OCI-LY1 (cell line): ENCODE results near the gene ATM.
A peak's percentile ranks its signal among the peaks of the same experiment; 100 is the strongest.

ENCODE experiments used
- H2AFZ ChIP-seq: fragments of 200-600 bp; sonication (generic), shearing (Covaris generic); 2 replicates; pipeline ENCODE4 v1.6.0; 2014; ENCODE audit warnings: antibody characterized with exemption, mild to moderate bottlenecking, low read length
- H3F3A ChIP-seq: fragments of 200-600 bp; sonication (generic), shearing (Covaris generic); 2 replicates; pipeline ENCODE4 v1.6.0; 2014; ENCODE audit warnings: mild to moderate bottlenecking, antibody characterized with exemption, low read length, moderate library complexity; ENCODE audit not compliant: insufficient read depth
- H3K27ac ChIP-seq: fragments of 200-600 bp; sonication (generic); 2 replicates; pipeline ENCODE4 v1.5.1; 2014; ENCODE audit warnings: low read length, mixed run types, mild to moderate bottlenecking, low read depth; ENCODE audit not compliant: poor library complexity, severe bottlenecking
- H3K27me3 ChIP-seq: fragments of 200-600 bp; sonication (generic); 2 replicates; pipeline ENCODE4 v1.6.0; 2014; ENCODE audit warnings: antibody characterized with exemption, mild to moderate bottlenecking, low read length, moderate library complexity; ENCODE audit not compliant: insufficient read depth
- H3K36me3 ChIP-seq: fragments of 200-600 bp; sonication (generic); 2 replicates; pipeline ENCODE4 v1.6.1; 2014; ENCODE audit warnings: mild to moderate bottlenecking, antibody characterized with exemption, low read length, moderate library complexity, mixed read lengths; ENCODE audit not compliant: insufficient read depth
- H3K4me1 ChIP-seq: fragments of 200-600 bp; sonication (generic); 2 replicates; pipeline ENCODE4 v1.5.1; 2014; ENCODE audit warnings: mild to moderate bottlenecking, low read length, moderate library complexity; ENCODE audit not compliant: insufficient read depth, severe bottlenecking
- H3K4me2 ChIP-seq: fragments of 200-600 bp; sonication (generic), shearing (Covaris generic); 2 replicates; pipeline ENCODE4 v1.6.1; 2014; ENCODE audit warnings: low read length
- H3K4me3 ChIP-seq: fragments of 200-600 bp; sonication (generic); 2 replicates; pipeline ENCODE4 v1.5.1; 2014; ENCODE audit warnings: low read length, low read depth, mild to moderate bottlenecking, mixed read lengths; ENCODE audit not compliant: poor library complexity, severe bottlenecking
- H3K79me2 ChIP-seq: fragments of 200-600 bp; shearing (Covaris generic); 2 replicates; pipeline ENCODE4 v1.6.1; 2016; ENCODE audit warnings: mixed run types, low read length, mixed read lengths; ENCODE audit not compliant: insufficient read depth
- H3K9ac ChIP-seq: fragments of 200-600 bp; sonication (generic), shearing (Covaris generic); 2 replicates; pipeline ENCODE4 v1.6.1; 2014; ENCODE audit warnings: mild to moderate bottlenecking, low read length, mixed read lengths
- H3K9me2 ChIP-seq: fragments of 200-600 bp; sonication (generic), shearing (Covaris generic); 2 replicates; pipeline ENCODE4 v1.6.1; 2014; ENCODE audit warnings: low read depth, mild to moderate bottlenecking, low read length, mixed read lengths
- H3K9me3 ChIP-seq: fragments of 200-600 bp; shearing (Covaris generic); 2 replicates; pipeline ENCODE4 v1.6.1; 2014; ENCODE audit warnings: low read length, mixed read lengths
- H4K20me1 ChIP-seq: fragments of 200-600 bp; sonication (generic), shearing (Covaris generic); 2 replicates; pipeline ENCODE4 v1.6.0; 2016; ENCODE audit warnings: mild to moderate bottlenecking, low read length; ENCODE audit not compliant: insufficient read depth
- CTCF ChIP-seq: fragments of 200-600 bp; sonication (generic), shearing (Covaris generic); IDR thresholded peaks from 2 replicates; pipeline ENCODE4 v1.5.1; 2017; ENCODE audit warnings: mild to moderate bottlenecking, antibody characterized with exemption, low read length, moderate library complexity, mixed read lengths
- EZH2 ChIP-seq: fragments of 200-600 bp; sonication (generic), shearing (Covaris generic); IDR thresholded peaks from 2 replicates; pipeline ENCODE4 v1.8.0; 2017; ENCODE audit warnings: borderline replicate concordance, mixed run types, mild to moderate bottlenecking, antibody characterized with exemption, low read length, moderate library complexity, mixed read lengths

Gene ATM, protein sequence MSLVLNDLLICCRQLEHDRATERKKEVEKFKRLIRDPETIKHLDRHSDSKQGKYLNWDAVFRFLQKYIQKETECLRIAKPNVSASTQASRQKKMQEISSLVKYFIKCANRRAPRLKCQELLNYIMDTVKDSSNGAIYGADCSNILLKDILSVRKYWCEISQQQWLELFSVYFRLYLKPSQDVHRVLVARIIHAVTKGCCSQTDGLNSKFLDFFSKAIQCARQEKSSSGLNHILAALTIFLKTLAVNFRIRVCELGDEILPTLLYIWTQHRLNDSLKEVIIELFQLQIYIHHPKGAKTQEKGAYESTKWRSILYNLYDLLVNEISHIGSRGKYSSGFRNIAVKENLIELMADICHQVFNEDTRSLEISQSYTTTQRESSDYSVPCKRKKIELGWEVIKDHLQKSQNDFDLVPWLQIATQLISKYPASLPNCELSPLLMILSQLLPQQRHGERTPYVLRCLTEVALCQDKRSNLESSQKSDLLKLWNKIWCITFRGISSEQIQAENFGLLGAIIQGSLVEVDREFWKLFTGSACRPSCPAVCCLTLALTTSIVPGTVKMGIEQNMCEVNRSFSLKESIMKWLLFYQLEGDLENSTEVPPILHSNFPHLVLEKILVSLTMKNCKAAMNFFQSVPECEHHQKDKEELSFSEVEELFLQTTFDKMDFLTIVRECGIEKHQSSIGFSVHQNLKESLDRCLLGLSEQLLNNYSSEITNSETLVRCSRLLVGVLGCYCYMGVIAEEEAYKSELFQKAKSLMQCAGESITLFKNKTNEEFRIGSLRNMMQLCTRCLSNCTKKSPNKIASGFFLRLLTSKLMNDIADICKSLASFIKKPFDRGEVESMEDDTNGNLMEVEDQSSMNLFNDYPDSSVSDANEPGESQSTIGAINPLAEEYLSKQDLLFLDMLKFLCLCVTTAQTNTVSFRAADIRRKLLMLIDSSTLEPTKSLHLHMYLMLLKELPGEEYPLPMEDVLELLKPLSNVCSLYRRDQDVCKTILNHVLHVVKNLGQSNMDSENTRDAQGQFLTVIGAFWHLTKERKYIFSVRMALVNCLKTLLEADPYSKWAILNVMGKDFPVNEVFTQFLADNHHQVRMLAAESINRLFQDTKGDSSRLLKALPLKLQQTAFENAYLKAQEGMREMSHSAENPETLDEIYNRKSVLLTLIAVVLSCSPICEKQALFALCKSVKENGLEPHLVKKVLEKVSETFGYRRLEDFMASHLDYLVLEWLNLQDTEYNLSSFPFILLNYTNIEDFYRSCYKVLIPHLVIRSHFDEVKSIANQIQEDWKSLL (N-terminal part only)

GRCh38 chr11:108222574-108223347, at the start of gene ATM, which contains the start of gene NPAT:
ATM (plus strand) TSS chr11:108223067; CDS start chr11:108227625, 4,558 bp downstream.
NPAT (minus strand) TSS chr11:108222638; CDS start chr11:108222536, 102 bp downstream.
- peaks cover 44% of the 10 kb centered on the region for H3K36me3 ChIP-seq
- no peaks in the 10 kb centered on the region for H3K9me3 ChIP-seq
- peak within 1 kb of the TSS; percentile 95 for H3K4me2 ChIP-seq
- TF ChIP-seq CTCF, result peak; percentile 88
- TF ChIP-seq EZH2, result no peak
- peaks cover 51% of the 10 kb centered on the region for H3K4me1 ChIP-seq
- no peaks in the 10 kb centered on the region for H3F3A ChIP-seq
- no peaks in the 10 kb centered on the region for H3K9me2 ChIP-seq
- peak within 1 kb of the TSS; percentile 81 for H3K4me3 ChIP-seq
- peaks cover 79% of the 10 kb centered on the region for H3K79me2 ChIP-seq
- H3K27ac ChIP-seq, result peak within 1 kb of the TSS; percentile 91
- no peaks in the 10 kb centered on the region for H4K20me1 ChIP-seq
- no peaks in the 10 kb centered on the region for H3K27me3 ChIP-seq
- peak within 1 kb of the TSS; percentile 93 for H3K9ac ChIP-seq
- H2AFZ ChIP-seq, result 0 out of 2 replicates have a peak within 1 kb of the TSS, but pooled peaks have one; percentile 29

DNA sequence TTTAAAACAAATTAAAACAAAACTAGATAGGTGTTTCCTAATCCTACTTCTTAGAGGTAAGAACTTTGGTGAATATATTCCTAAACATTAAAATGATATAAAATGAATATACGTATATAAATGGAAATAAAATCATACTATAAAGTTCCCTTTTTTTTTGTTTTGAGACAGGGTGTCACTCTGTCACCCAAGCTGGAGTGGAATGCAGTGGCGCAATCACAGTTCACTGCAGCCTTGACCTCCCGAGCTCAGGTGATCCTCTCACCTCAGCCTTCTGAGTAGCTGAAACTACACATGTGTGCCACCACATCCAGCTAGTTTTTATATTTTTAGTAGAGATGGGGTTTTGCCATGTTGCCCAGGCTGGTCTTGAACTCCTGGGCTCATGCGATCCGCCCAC, 45.3 kb upstream of the ATM start:
- no peaks in the 10 kb centered on the region for H4K20me1 ChIP-seq
- H3K9me2 ChIP-seq, result no peaks in the 10 kb centered on the region
- TF ChIP-seq EZH2, result no peak
- no peak for TF ChIP-seq CTCF
- H3K79me2 ChIP-seq, result no peaks in the 10 kb centered on the region
- no peak overlapping the region for H3K4me3 ChIP-seq
- H2AFZ ChIP-seq, result no peak overlapping the region
- no peaks in the 10 kb centered on the region for H3F3A ChIP-seq
- no peaks in the 10 kb centered on the region for H3K9me3 ChIP-seq
- no peaks in the 10 kb centered on the region for H3K4me1 ChIP-seq
- H3K9ac ChIP-seq, result no peak overlapping the region
- H3K4me2 ChIP-seq, result no peak overlapping the region
- no peak overlapping the region for H3K27ac ChIP-seq
- no peaks in the 10 kb centered on the region for H3K27me3 ChIP-seq
- peaks cover 91% of the 10 kb centered on the region for H3K36me3 ChIP-seq
